ENCODE data around the gene CUBN.

The CUBN gene

DNA sequence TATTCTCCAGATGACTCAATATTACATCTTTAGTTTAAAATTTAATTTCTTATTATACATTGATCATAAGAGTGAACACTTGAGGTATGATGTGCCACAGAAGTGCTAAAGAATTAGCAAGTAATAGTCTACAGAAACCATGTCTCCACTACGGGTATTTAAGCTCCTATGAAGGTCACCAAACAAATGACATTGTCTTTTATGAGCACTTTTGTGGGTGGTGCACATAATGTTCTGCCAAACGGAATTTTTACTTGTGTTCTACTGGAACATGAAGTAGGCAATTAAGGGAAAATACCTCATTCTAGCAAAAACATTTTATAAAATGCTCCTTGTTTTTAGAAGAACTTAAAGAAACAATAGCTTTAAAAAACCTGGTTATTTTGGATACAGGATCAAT is 27.4 kb upstream of the CUBN start:
- no peaks in the 10 kb centered on the region for H3K9me3 ChIP-seq (ENCODE audit: severe bottlenecking)
- TF ChIP-seq, protein P1, sequence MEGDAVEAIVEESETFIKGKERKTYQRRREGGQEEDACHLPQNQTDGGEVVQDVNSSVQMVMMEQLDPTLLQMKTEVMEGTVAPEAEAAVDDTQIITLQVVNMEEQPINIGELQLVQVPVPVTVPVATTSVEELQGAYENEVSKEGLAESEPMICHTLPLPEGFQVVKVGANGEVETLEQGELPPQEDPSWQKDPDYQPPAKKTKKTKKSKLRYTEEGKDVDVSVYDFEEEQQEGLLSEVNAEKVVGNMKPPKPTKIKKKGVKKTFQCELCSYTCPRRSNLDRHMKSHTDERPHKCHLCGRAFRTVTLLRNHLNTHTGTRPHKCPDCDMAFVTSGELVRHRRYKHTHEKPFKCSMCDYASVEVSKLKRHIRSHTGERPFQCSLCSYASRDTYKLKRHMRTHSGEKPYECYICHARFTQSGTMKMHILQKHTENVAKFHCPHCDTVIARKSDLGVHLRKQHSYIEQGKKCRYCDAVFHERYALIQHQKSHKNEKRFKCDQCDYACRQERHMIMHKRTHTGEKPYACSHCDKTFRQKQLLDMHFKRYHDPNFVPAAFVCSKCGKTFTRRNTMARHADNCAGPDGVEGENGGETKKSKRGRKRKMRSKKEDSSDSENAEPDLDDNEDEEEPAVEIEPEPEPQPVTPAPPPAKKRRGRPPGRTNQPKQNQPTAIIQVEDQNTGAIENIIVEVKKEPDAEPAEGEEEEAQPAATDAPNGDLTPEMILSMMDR (IDR thresholded peaks at IDR 0.05; ENCODE audit: low read depth, low read length) = no peak

DNA sequence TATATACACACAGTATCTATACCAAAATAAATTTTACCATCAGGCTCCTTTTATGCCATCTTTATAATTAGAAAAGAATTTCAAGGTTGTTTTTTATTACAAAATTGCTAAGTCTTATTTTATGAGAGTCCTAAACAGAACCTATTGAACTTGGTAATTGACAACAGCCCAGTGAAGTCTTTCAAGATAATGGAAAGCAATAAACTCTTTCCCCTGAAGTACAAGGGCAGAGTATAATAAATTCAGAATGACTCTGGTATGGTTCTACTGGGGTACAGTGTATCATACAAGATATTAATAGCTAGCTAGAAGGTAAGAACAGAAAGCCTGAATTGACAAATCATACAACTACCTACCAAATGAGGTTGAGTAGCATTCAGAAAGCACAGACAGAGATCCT is 26.2 kb upstream of the CUBN start:
- Histone ChIP-seq H3K27ac (no peak overlapping the region), H3K27me3 (ENCODE audit: insufficient read depth, low read depth, severe bottlenecking) (no peaks in the 10 kb centered on the region), H3K36me3 (no peaks in the 10 kb centered on the region), H3K4me3 (ENCODE audit: low read depth, low read length) (no peak overlapping the region), H3K9me3 (ENCODE audit: severe bottlenecking) (no peaks in the 10 kb centered on the region)
- DNase-seq = no peak
- TF ChIP-seq, protein P1 (IDR thresholded peaks at IDR 0.05; ENCODE audit: low read depth, low read length) = no peak

More for the DNA sequence above, 27.4 kb upstream of the CUBN start:
- no peak overlapping the region for H3K27ac ChIP-seq
- H3K27me3 ChIP-seq (ENCODE audit: insufficient read depth, low read depth, severe bottlenecking) = no peaks in the 10 kb centered on the region
- no peak overlapping the region for H3K4me3 ChIP-seq (ENCODE audit: low read depth, low read length)
- no peaks in the 10 kb centered on the region for H3K36me3 ChIP-seq
- no peak for DNase-seq

DNA sequence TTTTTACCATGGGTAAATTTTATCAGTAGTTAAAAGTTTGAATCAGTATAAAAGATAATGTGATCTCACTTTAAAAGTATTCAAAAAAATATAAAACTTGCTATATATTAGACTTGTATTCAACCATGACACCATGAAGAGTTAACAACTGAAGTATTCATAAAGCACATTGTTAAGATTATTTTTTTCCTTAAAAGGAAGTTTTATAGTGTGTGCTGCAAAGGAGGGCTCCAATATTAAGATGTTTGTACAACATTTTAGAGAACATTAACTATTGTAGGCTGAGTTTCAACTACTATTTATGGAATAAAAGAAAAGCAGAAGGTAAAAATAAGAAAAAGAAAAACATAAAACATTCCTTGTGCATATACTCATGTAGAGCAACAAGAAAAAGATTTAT is 24.5 kb upstream of the CUBN start:
- Histone ChIP-seq H3K9me3 (ENCODE audit: severe bottlenecking) (no peaks in the 10 kb centered on the region), H3K27me3 (ENCODE audit: insufficient read depth, low read depth, severe bottlenecking) (no peaks in the 10 kb centered on the region), H3K27ac (no peak overlapping the region), H3K36me3 (no peaks in the 10 kb centered on the region), H3K4me3 (ENCODE audit: low read depth, low read length) (no peak overlapping the region)
- no peak for DNase-seq
- TF ChIP-seq, protein P1 (IDR thresholded peaks at IDR 0.05; ENCODE audit: low read depth, low read length) = no peak

DNA sequence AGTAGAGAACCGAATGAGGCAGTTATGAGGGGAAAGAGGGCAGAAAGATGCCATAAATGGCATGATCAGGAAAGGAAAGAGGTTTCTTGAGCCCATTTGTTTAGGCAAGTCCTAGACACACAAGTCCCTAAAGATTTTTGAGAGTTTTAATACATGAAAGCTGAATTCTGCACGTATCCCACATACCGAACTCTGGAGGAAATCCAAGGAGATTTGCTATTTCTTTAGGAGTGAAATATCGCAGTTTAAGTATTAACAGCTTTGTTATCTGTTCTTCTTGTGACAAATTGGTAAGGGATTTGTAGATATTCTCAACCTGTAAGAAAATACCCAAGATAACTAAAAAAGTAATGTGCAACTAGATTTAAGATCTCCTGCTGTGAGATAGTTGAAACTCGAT is 23.7 kb upstream of the CUBN start:
- Histone ChIP-seq H3K27ac (no peak overlapping the region), H3K27me3 (ENCODE audit: insufficient read depth, low read depth, severe bottlenecking) (no peaks in the 10 kb centered on the region), H3K36me3 (no peaks in the 10 kb centered on the region), H3K9me3 (ENCODE audit: severe bottlenecking) (no peaks in the 10 kb centered on the region), H3K4me3 (ENCODE audit: low read depth, low read length) (no peak overlapping the region)
- TF ChIP-seq, protein P1 (IDR thresholded peaks at IDR 0.05; ENCODE audit: low read depth, low read length) = no peak
- no peak for DNase-seq

DNA sequence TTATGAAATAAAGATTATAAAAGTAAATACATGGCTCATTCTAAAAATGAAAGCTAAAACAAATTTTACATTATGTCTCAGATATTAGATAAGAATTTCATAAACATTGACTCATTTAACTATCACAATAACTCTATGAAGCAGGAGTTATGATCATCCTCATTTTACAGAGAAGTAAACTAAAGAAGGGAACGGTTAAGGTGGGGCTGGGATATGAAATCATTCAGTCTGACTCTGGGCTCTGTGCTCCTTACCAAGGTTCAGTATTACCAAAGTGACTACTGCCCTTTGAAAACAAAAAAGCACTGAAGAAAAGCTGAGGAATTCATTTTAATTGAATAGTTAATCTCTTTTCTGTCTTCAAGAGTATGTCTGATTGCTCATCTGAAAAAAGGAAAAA is 22.1 kb upstream of the CUBN start:
- no peak for DNase-seq
- no peak overlapping the region for H3K4me3 ChIP-seq (ENCODE audit: low read depth, low read length)
- H3K36me3 ChIP-seq = no peaks in the 10 kb centered on the region
- no peaks in the 10 kb centered on the region for H3K9me3 ChIP-seq (ENCODE audit: severe bottlenecking)
- no peak overlapping the region for H3K27ac ChIP-seq
- TF ChIP-seq, protein P1 (IDR thresholded peaks at IDR 0.05; ENCODE audit: low read depth, low read length) = no peak
- no peaks in the 10 kb centered on the region for H3K27me3 ChIP-seq (ENCODE audit: insufficient read depth, low read depth, severe bottlenecking)

DNA sequence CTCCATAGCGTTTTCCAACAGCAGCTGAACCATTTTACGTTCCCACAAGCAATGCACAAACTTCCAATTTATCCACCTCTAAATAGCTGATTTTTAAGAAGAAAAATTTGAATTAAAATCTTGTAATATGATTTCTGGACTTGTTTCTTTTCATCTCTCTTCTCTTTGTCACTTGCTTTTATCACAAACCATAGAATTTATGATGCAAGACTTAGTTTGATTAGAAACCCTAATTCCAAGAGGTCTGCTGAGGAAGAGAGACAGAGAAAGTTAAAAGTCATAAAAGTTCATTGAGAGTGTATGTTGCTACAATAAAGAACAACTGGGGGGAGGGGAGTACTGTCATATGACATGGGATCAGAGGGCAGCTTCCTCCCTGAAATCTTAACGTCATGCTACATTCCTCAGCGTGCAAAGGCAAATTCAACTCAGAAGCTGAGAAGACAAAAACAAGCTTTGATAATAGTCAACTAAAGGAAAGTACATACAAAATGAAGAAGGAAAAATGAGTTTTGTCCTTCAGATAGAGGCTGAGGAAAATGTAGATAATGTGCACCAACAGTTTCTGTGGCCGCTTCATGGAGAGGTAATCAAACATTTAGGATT is 18.4 kb upstream of the CUBN start:
- Histone ChIP-seq H3K4me3 (ENCODE audit: low read depth, low read length) (no peak overlapping the region), H3K27ac (no peak overlapping the region), H3K9me3 (ENCODE audit: severe bottlenecking) (no peaks in the 10 kb centered on the region), H3K36me3 (no peaks in the 10 kb centered on the region), H3K27me3 (ENCODE audit: insufficient read depth, low read depth, severe bottlenecking) (no peaks in the 10 kb centered on the region)
- TF ChIP-seq, protein P1 (IDR thresholded peaks at IDR 0.05; ENCODE audit: low read depth, low read length) = no peak
- DNase-seq = no peak
